ENCODE measurements around the gene BTBD6. TPM values are rescaled to one million over a fixed set of nuclear protein-coding genes. Genes with fewer than 3 reads are reported as not detected.
"Not testable (repeated sequence)": the region's sequence is repeated elsewhere in the genome, so short reads cannot be mapped to it uniquely, and the experiment has no call there.

The BTBD6 gene
- total RNA-seq, 4 donors from 2014 or later, result 44.5 to 70.6 (median 62.6) TPM

DNA sequence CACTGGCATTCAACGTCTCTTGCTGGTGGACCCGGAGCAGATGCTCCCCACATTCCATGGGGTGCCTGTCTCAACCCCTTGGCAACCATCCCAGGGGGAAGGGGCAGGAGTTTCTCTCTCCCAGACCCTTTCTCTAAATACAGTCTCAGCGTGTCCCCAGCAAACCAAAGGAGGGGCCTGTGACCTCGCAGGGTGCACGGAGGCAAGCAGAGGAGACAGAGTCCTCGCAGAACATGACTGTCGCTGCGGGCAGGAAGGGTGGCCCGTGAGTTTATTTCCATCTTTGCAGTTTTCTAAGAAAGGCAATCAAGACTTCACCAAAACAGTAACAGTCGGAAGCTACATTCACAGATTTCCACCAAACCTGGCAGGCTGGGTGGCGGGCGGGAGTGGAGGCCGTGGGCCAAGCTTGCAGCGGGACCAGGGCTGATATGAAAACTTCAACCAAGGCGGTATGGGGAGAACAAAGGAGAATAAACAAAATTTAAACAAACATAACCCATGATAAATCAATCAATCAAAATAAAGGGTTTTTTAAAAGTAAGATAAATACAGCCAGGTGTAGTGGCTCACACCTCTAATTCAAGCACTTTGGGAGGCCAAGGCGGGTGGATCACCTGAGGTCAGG, 33.9 kb downstream of the BTBD6 start:
- TF ChIP-seq POLR2A (IDR thresholded peaks at IDR 0.05), result no peak
- no peak overlapping the region for H3K4me3 ChIP-seq (ENCODE audit: low read depth, poor library complexity, severe bottlenecking)
- 74 to 79% methylated on average over 16 of the region's 16 CpGs for WGBS, 2 donors
- DNase-seq (ENCODE audit: low spot score in 2 of 2), result no peak
- intact Hi-C loops (cut with DNase I; ENCODE audit: low total_unique reads), result no loop called here

DNA sequence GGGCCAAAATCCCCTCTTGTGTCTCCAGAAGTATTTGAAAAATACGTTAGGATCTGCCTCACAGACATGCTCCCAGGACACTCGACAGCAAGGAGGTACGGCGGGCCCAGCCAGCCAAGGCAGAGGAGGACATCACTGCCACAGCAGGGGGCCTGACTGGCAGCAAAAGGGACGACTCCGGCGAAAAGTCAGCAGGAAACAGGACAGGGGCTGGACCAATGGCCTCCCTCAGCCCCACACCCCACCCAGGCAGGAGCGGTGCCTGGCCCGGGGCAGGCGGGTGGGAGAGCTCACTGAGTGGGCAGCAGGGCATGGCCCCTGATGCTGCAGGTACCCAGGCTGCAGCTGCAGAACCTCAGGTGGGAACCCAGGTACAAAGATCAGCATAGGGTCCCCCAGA, 34.7 kb downstream of the BTBD6 start:
- WGBS, 2 donors, result 89 to 94% methylated on average over 10 of the region's 10 CpGs
- DNase-seq (ENCODE audit: low spot score in 2 of 2), result no peak
- intact Hi-C loops (cut with DNase I; ENCODE audit: low total_unique reads), result no loop called here

DNA sequence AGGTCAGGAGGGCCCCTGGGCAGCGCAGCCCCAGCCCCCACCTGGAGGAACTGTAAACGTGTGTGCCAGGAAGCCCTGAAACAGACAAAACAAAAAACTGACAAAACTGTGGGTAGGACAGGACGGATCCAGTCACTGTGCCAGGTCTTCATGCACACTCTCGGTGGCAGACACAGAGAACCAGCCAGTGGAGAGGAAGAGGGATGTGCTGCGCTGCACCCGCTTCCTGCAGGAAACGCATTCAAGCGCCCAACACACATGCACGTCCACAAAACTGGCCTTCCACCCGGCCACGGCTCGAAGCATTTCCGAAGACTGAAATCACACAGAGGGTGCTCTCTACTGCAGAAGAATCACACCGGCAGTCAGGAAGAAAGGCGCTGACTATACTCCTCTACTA, 35.6 kb downstream of the BTBD6 start:
- intact Hi-C loops (cut with DNase I; ENCODE audit: low total_unique reads), result no loop called here
- WGBS, 2 donors, result 74 to 85% methylated on average over 15 of the region's 15 CpGs
- no peak overlapping the region for H3K4me3 ChIP-seq (ENCODE audit: low read depth, poor library complexity, severe bottlenecking)
- no peak for TF ChIP-seq POLR2A (IDR thresholded peaks at IDR 0.05)
- TF ChIP-seq, protein P1, sequence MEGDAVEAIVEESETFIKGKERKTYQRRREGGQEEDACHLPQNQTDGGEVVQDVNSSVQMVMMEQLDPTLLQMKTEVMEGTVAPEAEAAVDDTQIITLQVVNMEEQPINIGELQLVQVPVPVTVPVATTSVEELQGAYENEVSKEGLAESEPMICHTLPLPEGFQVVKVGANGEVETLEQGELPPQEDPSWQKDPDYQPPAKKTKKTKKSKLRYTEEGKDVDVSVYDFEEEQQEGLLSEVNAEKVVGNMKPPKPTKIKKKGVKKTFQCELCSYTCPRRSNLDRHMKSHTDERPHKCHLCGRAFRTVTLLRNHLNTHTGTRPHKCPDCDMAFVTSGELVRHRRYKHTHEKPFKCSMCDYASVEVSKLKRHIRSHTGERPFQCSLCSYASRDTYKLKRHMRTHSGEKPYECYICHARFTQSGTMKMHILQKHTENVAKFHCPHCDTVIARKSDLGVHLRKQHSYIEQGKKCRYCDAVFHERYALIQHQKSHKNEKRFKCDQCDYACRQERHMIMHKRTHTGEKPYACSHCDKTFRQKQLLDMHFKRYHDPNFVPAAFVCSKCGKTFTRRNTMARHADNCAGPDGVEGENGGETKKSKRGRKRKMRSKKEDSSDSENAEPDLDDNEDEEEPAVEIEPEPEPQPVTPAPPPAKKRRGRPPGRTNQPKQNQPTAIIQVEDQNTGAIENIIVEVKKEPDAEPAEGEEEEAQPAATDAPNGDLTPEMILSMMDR (IDR thresholded peaks at IDR 0.05), result no peak
- DNase-seq (ENCODE audit: low spot score in 2 of 2), result no peak

More for the DNA sequence above, 34.7 kb downstream of the BTBD6 start:
- no peak overlapping the region for H3K4me3 ChIP-seq (ENCODE audit: low read depth, poor library complexity, severe bottlenecking)
- TF ChIP-seq, protein P1 (IDR thresholded peaks at IDR 0.05), result no peak
- no peak for TF ChIP-seq POLR2A (IDR thresholded peaks at IDR 0.05)

DNA sequence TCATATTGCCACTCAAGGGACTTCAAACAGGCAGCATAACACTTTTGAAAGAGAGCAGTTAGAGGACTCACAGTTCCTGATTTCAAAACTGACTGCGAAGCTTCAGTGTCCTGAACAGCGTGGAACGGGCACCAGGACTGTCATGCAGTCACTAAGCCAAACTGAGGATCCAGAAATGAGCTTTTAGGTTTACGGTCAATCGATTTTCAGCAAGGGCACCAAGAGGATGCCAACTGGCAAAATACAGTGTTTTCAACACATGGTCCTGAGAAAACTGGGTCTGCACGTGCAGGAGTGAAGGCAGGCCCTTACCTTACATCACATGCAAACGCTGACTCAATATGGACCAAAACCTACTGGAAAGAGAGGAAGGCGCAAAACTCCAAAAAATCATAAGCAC, 36.8 kb downstream of the BTBD6 start:
- no peak for DNase-seq (ENCODE audit: low spot score in 2 of 2)
- TF ChIP-seq, protein P1 (IDR thresholded peaks at IDR 0.05), result no peak
- TF ChIP-seq POLR2A (IDR thresholded peaks at IDR 0.05), result no peak
- 92 to 95% methylated on average over 8 of the region's 8 CpGs for WGBS, 2 donors
- intact Hi-C loops (cut with DNase I; ENCODE audit: low total_unique reads), result no loop called here
- H3K4me3 ChIP-seq (ENCODE audit: low read depth, poor library complexity, severe bottlenecking), result no peak overlapping the region

DNA sequence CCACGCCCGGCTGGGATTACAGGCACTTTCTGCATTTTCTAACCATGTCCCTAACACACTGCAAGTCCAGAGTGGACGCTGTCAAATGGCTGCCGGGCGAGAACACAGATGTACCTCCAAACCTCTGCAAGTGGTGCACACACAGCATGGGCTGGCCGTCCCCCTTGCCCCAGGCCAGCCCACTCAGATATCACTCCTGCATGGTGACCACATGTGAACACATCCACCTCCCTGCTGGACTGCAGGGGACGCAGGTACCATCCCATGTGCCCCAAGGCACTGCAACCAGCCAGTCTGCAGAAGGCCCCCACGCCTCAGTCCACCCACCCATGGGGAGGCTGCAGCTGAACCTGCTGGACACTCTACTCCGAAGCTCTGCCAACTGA, 38.4 kb downstream of the BTBD6 start:
- no peak for DNase-seq (ENCODE audit: low spot score in 2 of 2)
- 91 to 94% methylated on average over 7 to 9 of the region's 9 CpGs for WGBS, 2 donors
- H3K4me3 ChIP-seq (ENCODE audit: low read depth, poor library complexity, severe bottlenecking), result no peak overlapping the region
- intact Hi-C loops (cut with DNase I; ENCODE audit: low total_unique reads), result no loop called here
- TF ChIP-seq, protein P1 (IDR thresholded peaks at IDR 0.05), result no peak
- TF ChIP-seq POLR2A (IDR thresholded peaks at IDR 0.05), result no peak

DNA sequence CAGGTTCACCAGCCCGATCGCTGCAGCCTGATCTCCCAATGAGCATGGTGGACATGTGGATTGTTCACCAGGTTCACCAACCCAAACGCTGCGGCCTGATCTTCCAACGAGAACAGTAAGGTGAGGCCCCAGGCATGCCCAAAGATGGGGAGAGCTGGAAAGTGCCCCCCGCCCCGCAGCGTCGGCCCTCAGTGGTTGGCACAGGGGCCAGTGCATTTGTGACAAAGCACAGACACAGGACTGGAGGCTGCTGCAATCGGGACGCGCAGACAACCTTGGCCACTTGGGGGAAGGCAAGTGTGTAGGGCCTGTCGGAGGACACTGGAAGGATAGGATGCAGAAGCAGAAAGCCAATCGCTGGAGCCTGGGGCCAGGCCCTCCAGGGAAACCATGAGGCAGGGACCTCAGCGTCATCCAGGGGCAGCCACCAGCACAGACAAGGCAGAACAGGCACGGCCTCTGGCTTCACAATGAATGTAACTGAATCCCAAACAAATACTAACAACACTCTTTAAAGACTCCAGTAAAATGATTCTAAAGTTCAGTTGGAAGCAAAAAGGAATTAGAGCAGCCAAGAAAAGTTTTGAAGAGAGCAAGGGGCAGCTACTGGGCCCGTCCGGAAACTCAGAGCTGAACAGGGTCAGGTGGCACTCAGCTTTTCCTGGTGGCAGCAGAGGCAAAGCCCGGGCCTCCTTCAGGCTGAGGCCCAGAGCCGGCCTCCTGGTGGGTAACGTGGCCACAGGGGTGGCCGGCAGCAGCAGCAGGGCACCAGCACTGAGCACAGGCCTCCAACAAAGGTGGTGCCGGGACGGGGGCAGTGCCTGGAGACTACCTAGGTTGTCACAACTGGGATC, 39.1 kb downstream of the BTBD6 start:
- no peak overlapping the region for H3K4me3 ChIP-seq (ENCODE audit: low read depth, poor library complexity, severe bottlenecking)
- TF ChIP-seq, protein P1 (IDR thresholded peaks at IDR 0.05), result no peak
- TF ChIP-seq POLR2A (IDR thresholded peaks at IDR 0.05), result no peak
- no peak for DNase-seq (ENCODE audit: low spot score in 2 of 2)
- WGBS, 2 donors, result 86% methylated on average over 23 to 24 of the region's 24 CpGs
- intact Hi-C loops (cut with DNase I; ENCODE audit: low total_unique reads), result no loop called here

DNA sequence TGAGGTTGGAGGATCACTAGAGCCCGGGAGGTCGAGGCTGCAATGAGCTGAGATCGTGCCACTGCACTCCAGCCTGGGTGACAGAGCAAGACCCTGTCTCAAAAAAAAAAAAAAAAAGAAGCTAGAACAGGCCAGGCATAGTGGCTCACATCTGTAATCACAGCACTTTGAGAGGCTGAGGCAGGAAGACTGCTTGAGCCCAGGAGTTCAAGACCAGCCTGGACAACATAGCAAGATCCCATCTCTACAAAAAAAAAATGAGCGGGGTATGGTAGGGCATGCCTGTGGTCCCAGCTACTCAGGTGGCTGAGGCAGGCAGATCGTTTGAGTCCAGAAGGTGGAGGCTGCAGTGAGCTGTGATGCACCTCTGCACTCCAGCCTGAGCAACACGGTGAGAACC, 40.6 kb downstream of the BTBD6 start:
- DNase-seq (ENCODE audit: low spot score in 2 of 2); H3K4me3 ChIP-seq (ENCODE audit: low read depth, poor library complexity, severe bottlenecking); intact Hi-C loops (cut with DNase I; ENCODE audit: low total_unique reads): not testable (repeated sequence)
- WGBS, 2 donors, result 85 to 92% methylated on average over 6 of the region's 6 CpGs
